ENCODE results near the gene TLE5. TPM values are rescaled to one million over a fixed set of nuclear protein-coding genes. Genes with fewer than 3 reads are reported as not detected.

The TLE5 gene
- total and polyA plus RNA-seq, 9 of the 15 experiments (the other 6 are each of a cell fraction or from before 2014, with no cell fraction given), result 2.0 to 347 (median 235) TPM

- Histone ChIP-seq H4K20me1 (replicated peaks; ENCODE audit: control insufficient read depth, insufficient read depth, low read length) (no peaks in the 10 kb centered on the region), H3K79me2 (ENCODE audit: control insufficient read depth, insufficient read depth, low read length) (no peaks in the 10 kb centered on the region), H3K4me2 (ENCODE audit: insufficient read depth, low read length) (peak overlapping the region; percentile 7; the same call in 1 of the 2 replicates), H2AFZ (ENCODE audit: low read depth, low read length) (peak overlapping the region; percentile 64), H3K27me3 (ENCODE audit: control insufficient read depth in 2 of 2, insufficient read depth in 2 of 2, low read length in 2 of 2) (no peaks in the 10 kb centered on the region), H3K9me3 (replicated peaks; ENCODE audit: control insufficient read depth, insufficient read depth, low read depth, low read length) (no peaks in the 10 kb centered on the region), H3K9me1 (ENCODE audit: control insufficient read depth, insufficient read depth, low read length) (no peaks in the 10 kb centered on the region), H3K9ac (ENCODE audit: insufficient read depth in 1 of 2, low read depth in 2 of 2, low read length in 2 of 2) (peak overlapping the region in 1 of 2 experiments; percentile 76; a peak in 1 of 4 replicates), H3K4me3 (no peak overlapping the region), H3K4me1 (replicated peaks in 1 of 2; ENCODE audit: control insufficient read depth in 2 of 2, insufficient read depth in 2 of 2, low read length in 2 of 2) (peaks cover 5 to 11% of the 10 kb centered on the region in 2 experiments; a peak in 3 of 5 replicates), H3K36me3 (ENCODE audit: control insufficient read depth, insufficient read depth, low read length) (no peaks in the 10 kb centered on the region), H3K27ac (ENCODE audit: extremely low read depth, low read depth, low read length) (no peak overlapping the region)
- FAIRE-seq, result peak; percentile 6
- ChIA-PET POLR2A (interaction anchor here (0.6 to 1.6 kb wide), 6 partner anchors 9 to 425 kb away, joined by 3 to 6 read pairs (median 3); partner anchors contain the start of gene ZNF554), CTCF (ENCODE audit: low intra/inter-chr PET ratio) (no interaction called here)
- intact Hi-C loops (cut with micrococcal nuclease), result no loop called here
- TF ChIP-seq CBFA2T3 (IDR thresholded peaks at IDR 0.05) (no peak), BRD9 (IDR thresholded peaks at IDR 0.05; ENCODE audit: low read depth, partially characterized antibody) (no peak), VEZF1 (CRISPR knock-in tag; IDR thresholded peaks at IDR 0.05) (0 out of 2 replicates have a peak, but pooled peaks have one; percentile 28), PRDM10 (IDR thresholded peaks at IDR 0.05; ENCODE audit: partially characterized antibody) (peak; percentile 59)
- DNase-seq (ENCODE audit: extremely low read depth in 1 of 4, low spot score in 3 of 4), result peak in 1 of 4 experiments; percentile 43
- BruUV-seq (replicated peaks), result no TSS peak
- 16% methylated on average over 12 of the region's 12 CpGs for WGBS (ENCODE audit: insufficient coverage, low coverage, missing lambda C conversion rate)
- peak; percentile 44 for ATAC-seq
- in situ Hi-C loops (cut with MboI), result no loop called here
Measured at GRCh38 chr19:3080286-3080685, 18.0 kb upstream of the TLE5 start.

Data from K562 (cell line).